ENCODE data around the gene TNS4. TPM values are rescaled to one million over a fixed set of nuclear protein-coding genes. Genes with fewer than 3 reads are reported as not detected.

The TNS4 gene
- total RNA-seq, 1 donor from 2014 or later = not detected

DNA sequence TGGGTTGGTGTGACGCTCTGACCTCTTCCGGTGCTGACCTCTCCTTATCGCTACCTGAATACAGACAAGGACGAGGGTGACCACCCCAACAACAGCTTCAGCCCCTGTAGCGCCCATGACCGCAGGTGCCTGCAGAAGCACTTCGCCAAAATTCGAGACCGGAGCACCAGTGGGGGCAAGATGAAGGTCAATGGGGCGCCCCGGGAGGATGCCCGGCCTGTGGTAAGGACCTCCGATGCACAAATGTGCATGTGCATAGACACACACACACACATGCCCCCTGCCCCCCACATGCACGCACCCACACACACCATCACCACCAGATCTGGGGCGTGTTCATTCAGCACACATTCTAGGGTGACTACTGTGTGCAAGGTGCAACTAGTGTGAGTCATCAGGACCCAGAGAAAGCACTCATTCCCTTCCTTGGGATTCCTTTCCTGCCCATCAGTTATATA, 48.5 kb downstream of the TNS4 start:
- TF ChIP-seq, protein P1, sequence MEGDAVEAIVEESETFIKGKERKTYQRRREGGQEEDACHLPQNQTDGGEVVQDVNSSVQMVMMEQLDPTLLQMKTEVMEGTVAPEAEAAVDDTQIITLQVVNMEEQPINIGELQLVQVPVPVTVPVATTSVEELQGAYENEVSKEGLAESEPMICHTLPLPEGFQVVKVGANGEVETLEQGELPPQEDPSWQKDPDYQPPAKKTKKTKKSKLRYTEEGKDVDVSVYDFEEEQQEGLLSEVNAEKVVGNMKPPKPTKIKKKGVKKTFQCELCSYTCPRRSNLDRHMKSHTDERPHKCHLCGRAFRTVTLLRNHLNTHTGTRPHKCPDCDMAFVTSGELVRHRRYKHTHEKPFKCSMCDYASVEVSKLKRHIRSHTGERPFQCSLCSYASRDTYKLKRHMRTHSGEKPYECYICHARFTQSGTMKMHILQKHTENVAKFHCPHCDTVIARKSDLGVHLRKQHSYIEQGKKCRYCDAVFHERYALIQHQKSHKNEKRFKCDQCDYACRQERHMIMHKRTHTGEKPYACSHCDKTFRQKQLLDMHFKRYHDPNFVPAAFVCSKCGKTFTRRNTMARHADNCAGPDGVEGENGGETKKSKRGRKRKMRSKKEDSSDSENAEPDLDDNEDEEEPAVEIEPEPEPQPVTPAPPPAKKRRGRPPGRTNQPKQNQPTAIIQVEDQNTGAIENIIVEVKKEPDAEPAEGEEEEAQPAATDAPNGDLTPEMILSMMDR (conservative IDR thresholded peaks at IDR 0.05) = no peak
- H3K4me3 Mint-ChIP-seq = no peak overlapping the region
- no peaks in the 10 kb centered on the region for H3K27me3 Mint-ChIP-seq (ENCODE audit: low read depth)
- no peak for DNase-seq (ENCODE audit: low read depth, low spot score)
- H3K27ac Mint-ChIP-seq (ENCODE audit: unreplicated experiment) = peak overlapping the region; percentile 57
- no peaks in the 10 kb centered on the region for H3K9me3 Mint-ChIP-seq
- H3K36me3 Mint-ChIP-seq (ENCODE audit: low read depth) = peaks cover 3% of the 10 kb centered on the region
- H3K4me1 Mint-ChIP-seq = no peaks in the 10 kb centered on the region

DNA sequence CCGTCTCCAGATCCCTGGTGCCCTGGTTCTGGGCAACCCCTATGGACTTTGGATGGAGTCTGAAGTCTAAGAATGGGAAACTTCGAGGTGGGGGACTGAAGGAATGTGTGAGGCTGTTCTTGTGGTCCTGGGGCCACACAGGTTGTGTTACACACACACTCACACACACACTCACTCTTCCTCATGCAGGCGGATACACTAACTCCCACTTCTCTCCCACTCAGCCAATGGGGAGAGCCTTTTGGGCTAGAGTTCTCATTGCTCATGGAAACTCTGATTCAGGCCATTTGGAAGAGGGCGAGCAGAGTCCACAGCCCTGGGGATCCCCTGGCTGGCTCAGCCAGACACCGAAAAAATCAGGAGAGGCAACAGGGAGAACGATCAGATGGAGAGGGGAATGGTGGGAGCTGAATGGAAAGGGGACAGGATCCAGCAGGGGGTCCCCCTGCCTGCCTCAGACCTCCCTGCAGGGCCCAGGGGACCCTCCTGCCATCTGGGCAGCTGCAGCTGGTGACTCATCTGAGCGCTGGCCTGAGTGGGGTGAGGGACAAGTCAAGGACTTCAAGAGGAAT, 49.1 kb downstream of the TNS4 start:
- H3K4me3 Mint-ChIP-seq = no peak overlapping the region
- no peaks in the 10 kb centered on the region for H3K4me1 Mint-ChIP-seq
- DNase-seq (ENCODE audit: low read depth, low spot score) = no peak
- H3K27me3 Mint-ChIP-seq (ENCODE audit: low read depth) = no peaks in the 10 kb centered on the region
- TF ChIP-seq, protein P1 (conservative IDR thresholded peaks at IDR 0.05) = no peak
- peaks cover 3% of the 10 kb centered on the region for H3K36me3 Mint-ChIP-seq (ENCODE audit: low read depth)
- no peaks in the 10 kb centered on the region for H3K9me3 Mint-ChIP-seq
- peak overlapping the region; percentile 68 for H3K27ac Mint-ChIP-seq (ENCODE audit: unreplicated experiment)

DNA sequence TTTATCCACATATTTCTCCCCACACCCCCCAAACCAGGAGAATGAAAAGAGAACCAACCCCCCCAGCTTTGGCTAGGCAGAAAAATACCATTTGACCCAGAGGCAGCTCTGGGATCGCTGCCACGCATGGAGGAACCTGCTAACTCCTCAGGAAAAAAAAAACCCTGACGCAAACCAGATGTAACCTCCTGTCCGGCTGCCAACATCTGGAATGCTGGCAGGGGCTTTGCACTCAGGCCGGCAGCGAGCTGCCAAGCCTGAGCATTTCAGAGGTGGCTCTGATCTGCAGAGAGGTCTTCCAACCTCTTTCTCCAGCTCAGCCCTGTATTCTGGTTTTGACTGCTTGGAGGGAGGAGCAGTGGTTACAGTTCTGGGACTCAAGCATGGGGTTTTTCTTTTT, 50.0 kb downstream of the TNS4 start:
- H3K4me3 Mint-ChIP-seq = no peak overlapping the region
- no peaks in the 10 kb centered on the region for H3K9me3 Mint-ChIP-seq
- H3K27me3 Mint-ChIP-seq (ENCODE audit: low read depth) = no peaks in the 10 kb centered on the region
- H3K27ac Mint-ChIP-seq (ENCODE audit: unreplicated experiment) = no peak overlapping the region
- peaks cover 3% of the 10 kb centered on the region for H3K36me3 Mint-ChIP-seq (ENCODE audit: low read depth)
- TF ChIP-seq, protein P1 (conservative IDR thresholded peaks at IDR 0.05) = no peak
- DNase-seq (ENCODE audit: low read depth, low spot score) = no peak
- H3K4me1 Mint-ChIP-seq = no peaks in the 10 kb centered on the region

- no peak overlapping the region for H3K27ac Mint-ChIP-seq (ENCODE audit: unreplicated experiment)
- no peak overlapping the region for H3K4me3 Mint-ChIP-seq
- H3K27me3 Mint-ChIP-seq (ENCODE audit: low read depth) = no peaks in the 10 kb centered on the region
- DNase-seq (ENCODE audit: low read depth, low spot score) = no peak
- TF ChIP-seq, protein P1 (conservative IDR thresholded peaks at IDR 0.05) = peak; percentile 57
- peaks cover 6% of the 10 kb centered on the region for H3K4me1 Mint-ChIP-seq
- H3K36me3 Mint-ChIP-seq (ENCODE audit: low read depth) = no peaks in the 10 kb centered on the region
- no peaks in the 10 kb centered on the region for H3K9me3 Mint-ChIP-seq
Observed at GRCh38 chr17:40450175-40450574, 51.2 kb downstream of the TNS4 start.

- H3K36me3 Mint-ChIP-seq (ENCODE audit: low read depth) = no peaks in the 10 kb centered on the region
- DNase-seq (ENCODE audit: low read depth, low spot score) = no peak
- peaks cover 6% of the 10 kb centered on the region for H3K27me3 Mint-ChIP-seq (ENCODE audit: low read depth)
- H3K4me1 Mint-ChIP-seq = peaks cover 20% of the 10 kb centered on the region
- H3K9me3 Mint-ChIP-seq = no peaks in the 10 kb centered on the region
- TF ChIP-seq, protein P1 (conservative IDR thresholded peaks at IDR 0.05) = no peak
- no peak overlapping the region for H3K27ac Mint-ChIP-seq (ENCODE audit: unreplicated experiment)
- peak overlapping the region; percentile 65 for H3K4me3 Mint-ChIP-seq
Observed at GRCh38 chr17:40448639-40449261, 52.7 kb downstream of the TNS4 start.
